ENCODE measurements around the gene ZPBP.

DNA sequence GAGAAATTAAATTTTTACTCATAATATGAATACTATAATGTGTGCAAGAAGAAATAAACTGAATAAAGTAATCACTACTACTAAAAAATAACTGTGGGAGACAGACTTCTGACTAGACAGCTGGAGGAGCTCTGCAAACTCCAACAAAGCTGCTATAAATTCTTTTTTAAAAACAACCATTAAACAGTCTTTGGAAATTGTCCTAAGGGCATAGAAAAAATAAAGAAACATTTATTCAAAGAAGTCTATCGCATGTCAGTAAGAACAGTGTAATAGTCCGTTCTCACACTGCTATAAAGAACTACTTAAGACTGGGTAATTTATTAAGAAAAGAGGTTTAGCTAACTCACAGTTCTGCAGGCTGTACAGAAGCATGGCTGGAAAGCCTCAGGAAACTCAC lies 56.0 kb downstream of the ZPBP start:
- TF ChIP-seq POLR2A (IDR thresholded peaks at IDR 0.05; ENCODE audit: low read length) (no peak), GATA1 (IDR thresholded peaks at IDR 0.05; ENCODE audit: low read depth, low read length) (no peak)

All from erythroblast (primary cell).